Transverse colon (tissue), 4 donors: ENCODE measurements around the gene ITGB5. TPM values are rescaled to one million over a fixed set of nuclear protein-coding genes. Genes with fewer than 3 reads are reported as not detected.

Source experiments
- DNase-seq: peaks from one replicate; pipeline ENCODE4 v3.0.0-alpha.2; 2019
- H3K27ac ChIP-seq, 4 donors: fragments of 200-600 bp; sonication (generic); 2 replicates each; pipeline ENCODE4 v1.5.1; 2016 to 2018; ENCODE audit warnings: inconsistent platforms in 4 of 4
- H3K27me3 ChIP-seq: fragments of 200-600 bp; sonication (generic); 2 replicates; pipeline ENCODE4 v1.5.1; 2017; ENCODE audit warnings: inconsistent platforms
- H3K36me3 ChIP-seq, 4 donors: fragments of 200-600 bp; sonication (generic); 2 replicates each; pipeline ENCODE4 v1.5.1; 2017 to 2019; ENCODE audit warnings: inconsistent platforms in 4 of 4
- H3K4me1 ChIP-seq, 4 donors: fragments of 200-600 bp; sonication (generic); 2 replicates each; pipeline ENCODE4 v1.5.1; 2017 to 2020; ENCODE audit warnings: inconsistent platforms in 4 of 4
- H3K4me3 ChIP-seq, 4 donors: fragments of 200-600 bp; sonication (generic); 1 replicate in 1 of 4; 2 replicates in 3 of 4; pipeline versions ENCODE4 v1.5.1 to v1.6.1; 2017 to 2019; ENCODE audit warnings: inconsistent platforms in 4 of 4
- H3K9me3 ChIP-seq, 2 donors: fragments of 200-600 bp; sonication (generic); 2 replicates each; pipeline ENCODE4 v1.5.1; 2017 to 2019; ENCODE audit warnings: inconsistent platforms in 2 of 2
- EP300 ChIP-seq: sonication (generic); formaldehyde crosslinking; IDR thresholded peaks from one replicate; pipeline ENCODE4 v1.6.1; 2017; ENCODE audit warnings: antibody characterized with exemption, low read depth
- POLR2A ChIP-seq: fragments of 450-650 bp; IDR thresholded peaks from one replicate; pipeline ENCODE4 v1.6.1; 2016; ENCODE audit warnings: antibody characterized with exemption, mild to moderate bottlenecking, moderate library complexity
- POLR2AphosphoS5 ChIP-seq, 3 donors: sonication (generic); formaldehyde crosslinking; IDR thresholded peaks; one replicate each; pipeline ENCODE4 v1.6.1; 2016; ENCODE audit warnings: antibody characterized with exemption in 3 of 3
- WGBS, 2 donors: methylation state at CpG; one replicate each; pipeline ENCODE4 v1.1.5; 2018; ENCODE audit warnings: low coverage in 1 of 2; 5-methylcytosine and 5-hydroxymethylcytosine counted together
- in situ Hi-C, 4 donors: fragments of 200-750 bp; cut with MboI; loops; one replicate each; pipeline versions ENCODE4 v1.15.0 to v1.15.1; 2017; ENCODE audit warnings: low sequenced_read_pairs in 3 of 4, low pct_ligation_motif_present in 1 of 4, low pct_unique_long_range_greater_than_20kb in 1 of 4
- intact Hi-C: fragments of 100-400 bp; cut with DNase I; formaldehyde crosslinking; loops from one replicate; pipeline ENCODE4 v1.15.1; 2023; ENCODE audit warnings: low total_unique reads
- total RNA-seq, 4 donors: library from RNA; depleted of rRNA; stranded (reverse); fragments of >200 nt; gene quantifications; one replicate each; pipeline ENCODE4 v1.1.0, GENCODE V29; 2016
- TF ChIP-seq, protein P1 (sequence below), 5 experiments: fragments of 200-600 bp in 3 of 5; fragments of 450-650 bp in 2 of 5; sonication (generic) in 3 of 5; IDR thresholded peaks; 1 replicate in 2 of 5; 2 replicates in 3 of 5; pipeline ENCODE4 v1.5.1; 2016 to 2017; ENCODE audit warnings: antibody characterized with exemption in 5 of 5, inconsistent platforms in 3 of 5, mild to moderate bottlenecking in 2 of 5, moderate library complexity in 1 of 5

ITGB5 gene
- total RNA-seq, 4 donors from 2014 or later = 62.8 to 572 (median 105) TPM

GRCh38 chr3:124788254-124788745 lies 98.9 kb downstream of the ITGB5 start:
- 74% methylated on average over 2 of the region's 2 CpGs; no CpG with 5 or more reads in 1 of the 2 donors for WGBS, 2 donors
- H3K9me3 ChIP-seq = no peaks in the 10 kb centered on the region
- DNase-seq = no peak
- peaks cover 12 to 40% (median 26%) of the 10 kb centered on the region in 4 donors for H3K4me1 ChIP-seq
- peak overlapping the region in 1 of 4 donors; percentile 70 for H3K27ac ChIP-seq
- H3K4me3 ChIP-seq = no peak overlapping the region
- TF ChIP-seq POLR2A = no peak
- TF ChIP-seq EP300 = no peak
- TF ChIP-seq, protein P1, sequence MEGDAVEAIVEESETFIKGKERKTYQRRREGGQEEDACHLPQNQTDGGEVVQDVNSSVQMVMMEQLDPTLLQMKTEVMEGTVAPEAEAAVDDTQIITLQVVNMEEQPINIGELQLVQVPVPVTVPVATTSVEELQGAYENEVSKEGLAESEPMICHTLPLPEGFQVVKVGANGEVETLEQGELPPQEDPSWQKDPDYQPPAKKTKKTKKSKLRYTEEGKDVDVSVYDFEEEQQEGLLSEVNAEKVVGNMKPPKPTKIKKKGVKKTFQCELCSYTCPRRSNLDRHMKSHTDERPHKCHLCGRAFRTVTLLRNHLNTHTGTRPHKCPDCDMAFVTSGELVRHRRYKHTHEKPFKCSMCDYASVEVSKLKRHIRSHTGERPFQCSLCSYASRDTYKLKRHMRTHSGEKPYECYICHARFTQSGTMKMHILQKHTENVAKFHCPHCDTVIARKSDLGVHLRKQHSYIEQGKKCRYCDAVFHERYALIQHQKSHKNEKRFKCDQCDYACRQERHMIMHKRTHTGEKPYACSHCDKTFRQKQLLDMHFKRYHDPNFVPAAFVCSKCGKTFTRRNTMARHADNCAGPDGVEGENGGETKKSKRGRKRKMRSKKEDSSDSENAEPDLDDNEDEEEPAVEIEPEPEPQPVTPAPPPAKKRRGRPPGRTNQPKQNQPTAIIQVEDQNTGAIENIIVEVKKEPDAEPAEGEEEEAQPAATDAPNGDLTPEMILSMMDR (IDR thresholded peaks at IDR 0.05) = no peak
- no peak for TF ChIP-seq POLR2AphosphoS5 (IDR thresholded peaks at IDR 0.05)
- H3K27me3 ChIP-seq = no peaks in the 10 kb centered on the region
- intact Hi-C loops = no loop called here
- in situ Hi-C loops = no loop called here
- H3K36me3 ChIP-seq = no peaks in the 10 kb centered on the region

DNA sequence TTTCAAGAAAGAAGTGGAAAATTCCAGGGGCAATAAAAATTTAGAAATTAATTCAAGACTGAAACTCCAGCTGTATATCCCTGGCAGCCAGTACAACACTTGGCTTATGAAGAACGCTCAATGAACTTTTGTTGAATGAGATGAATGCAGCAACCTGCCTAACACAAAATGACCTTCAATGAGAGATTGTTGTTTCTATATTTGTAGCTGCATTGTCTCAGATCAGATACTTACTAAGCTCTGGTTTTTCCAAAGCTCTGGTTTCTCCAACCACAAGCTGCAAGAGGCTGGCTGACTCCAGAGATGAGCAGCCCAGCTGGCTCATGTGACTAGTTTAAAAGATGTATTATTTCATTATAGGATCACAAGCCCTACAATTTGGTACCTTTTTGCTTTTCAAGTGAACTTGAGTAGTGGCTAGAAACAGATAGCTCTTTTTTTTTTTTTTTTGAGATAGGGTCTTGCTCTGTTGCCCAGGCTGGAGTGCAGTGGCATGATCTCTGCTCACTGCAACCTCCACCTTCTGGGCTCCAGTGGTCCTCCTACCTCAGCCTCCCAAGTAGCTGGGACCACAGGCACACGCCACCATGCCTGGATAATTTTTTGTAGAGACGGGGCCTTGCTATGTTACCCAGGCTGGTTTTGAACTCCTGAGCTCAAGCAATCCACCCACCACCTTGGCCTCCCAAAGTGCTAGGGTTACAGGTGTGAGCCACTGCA lies 99.5 kb downstream of the ITGB5 start:
- Histone ChIP-seq H3K4me1 (peaks cover 12 to 38% (median 25%) of the 10 kb centered on the region in 4 donors), H3K4me3 (no peak overlapping the region), H3K27me3 (no peaks in the 10 kb centered on the region), H3K9me3 (no peaks in the 10 kb centered on the region), H3K27ac (peak overlapping the region; percentile 44 to 74 (median 66)), H3K36me3 (no peaks in the 10 kb centered on the region)
- DNase-seq = no peak
- intact Hi-C loops = no loop called here
- 83 to 88% methylated on average over 3 of the region's 3 CpGs for WGBS, 2 donors
- in situ Hi-C loops = no loop called here
- TF ChIP-seq, protein P1 (IDR thresholded peaks at IDR 0.05) = no peak
- TF ChIP-seq EP300 = no peak

- Histone ChIP-seq H3K4me1 (peaks cover 15 to 38% (median 25%) of the 10 kb centered on the region in 4 donors), H3K27ac (peak overlapping the region; percentile 44 to 74 (median 66)), H3K36me3 (no peaks in the 10 kb centered on the region), H3K27me3 (no peaks in the 10 kb centered on the region), H3K9me3 (no peaks in the 10 kb centered on the region), H3K4me3 (no peak overlapping the region)
- in situ Hi-C loops = no loop called here
- 66 to 77% methylated on average over 6 of the region's 6 CpGs for WGBS, 2 donors
- peak; percentile 27 for DNase-seq
- no peak for TF ChIP-seq EP300
- TF ChIP-seq, protein P1 (IDR thresholded peaks at IDR 0.05) = peak; percentile 2 to 54 (median 44)
- intact Hi-C loops = no loop called here
Measured at GRCh38 chr3:124786511-124787241, 100.5 kb downstream of the ITGB5 start.

- DNase-seq = no peak
- Histone ChIP-seq H3K4me1 (peaks cover 22 to 42% (median 24%) of the 10 kb centered on the region in 4 donors), H3K36me3 (no peaks in the 10 kb centered on the region), H3K4me3 (no peak overlapping the region), H3K9me3 (no peaks in the 10 kb centered on the region), H3K27me3 (no peaks in the 10 kb centered on the region), H3K27ac (peak overlapping the region; percentile 44 to 74 (median 66))
- TF ChIP-seq, protein P1 (IDR thresholded peaks at IDR 0.05) = no peak
- TF ChIP-seq POLR2AphosphoS5 (IDR thresholded peaks at IDR 0.05) (no peak), POLR2A (no peak), EP300 (no peak)
- WGBS, 2 donors = 52 to 64% methylated on average over 2 to 3 of the region's 3 CpGs
- intact Hi-C loops = no loop called here
- in situ Hi-C loops = no loop called here
Measured at GRCh38 chr3:124785973-124786372, 101.2 kb downstream of the ITGB5 start.
